GM12878 (cell line): Measurements from ENCODE around the gene CHRM5. TPM values are rescaled to one million over a fixed set of nuclear protein-coding genes. Genes with fewer than 3 reads are reported as not detected.

Source experiments
- ATAC-seq: fragments of 200-7000 bp; cut with Tn5 transposase; 3 replicates; pipeline ENCODE4 v1.9.1; 2020; ENCODE audit warnings: mild to moderate bottlenecking, moderate library complexity
- BruUV-seq: library from RNA; stranded (reverse); fragments of 400-500 nt; replicated peaks from 2 replicates; lab custom pipeline; 2021; lab: Mats Ljungman, UMichigan
- CTCF ChIA-PET: fragments of 300-600 bp; sonication (Branson Sonifier 250); formaldehyde crosslinking; extraction: SDS; loops from one replicate; lab custom pipeline; 2021; ENCODE audit warnings: inconsistent platforms; lab: Yijun Ruan, JAX
- POLR2A ChIA-PET: fragments of 350-600 bp; formaldehyde crosslinking; extraction: SDS; loops from one replicate; lab custom pipeline; 2021; ENCODE audit warnings: inconsistent platforms; lab: Charles Lee
- RAD21 ChIA-PET: fragments of 300-600 bp; sonication (Branson Sonifier 250); formaldehyde crosslinking; loops from one replicate; lab custom pipeline; 2023; ENCODE audit warnings: antibody characterized with exemption; ENCODE audit not compliant: unreplicated experiment; lab: Charles Lee
- SMC1A ChIA-PET: fragments of 300-600 bp; sonication (Branson Sonifier 250); formaldehyde crosslinking; loops from one replicate; lab custom pipeline; 2023; ENCODE audit not compliant: unreplicated experiment, uncharacterized antibody; lab: Charles Lee
- DNase-seq: peaks from one replicate; pipeline ENCODE4 v3.0.0-alpha.2; 2011; ENCODE audit warnings: low read depth, low spot score
- FAIRE-seq: peaks from 3 replicates; lab custom pipeline; 2011; peaks lifted over from hg19 to GRCh38; lab: Jason Lieb, UNC
- H2AFZ ChIP-seq: 2 replicates; pipeline ENCODE4 v1.6.0; 2011; ENCODE audit warnings: low read depth, low read length, control low read depth; ENCODE audit not compliant: control insufficient read depth
- H3K27ac ChIP-seq: 2 replicates; pipeline ENCODE4 v1.5.1; 2011; ENCODE audit warnings: control low read depth; ENCODE audit not compliant: control insufficient read depth, insufficient read depth
- H3K27me3 ChIP-seq, 2 experiments: replicated peaks in 1 of 2; 2 replicates each; pipeline versions ENCODE4 v1.6.0 to v1.6.1; 2011; ENCODE audit warnings: low read length in 1 of 2; ENCODE audit not compliant: control insufficient read depth in 2 of 2, insufficient read depth in 2 of 2
- H3K36me3 ChIP-seq, 2 experiments: 2 replicates each; pipeline ENCODE4 v1.5.1; 2011; ENCODE audit warnings: low read length in 1 of 2; ENCODE audit not compliant: control insufficient read depth in 2 of 2, insufficient read depth in 2 of 2
- H3K4me1 ChIP-seq: 2 replicates; pipeline ENCODE4 v1.6.1; 2011; ENCODE audit warnings: mild to moderate bottlenecking, low read length, moderate library complexity, mixed read lengths; ENCODE audit not compliant: control insufficient read depth, insufficient read depth
- H3K4me2 ChIP-seq: 2 replicates; pipeline ENCODE4 v1.6.0; 2011; ENCODE audit warnings: control low read depth; ENCODE audit not compliant: control insufficient read depth, insufficient read depth
- H3K4me3 ChIP-seq: fragments of 200-600 bp; sonication (generic); 2 replicates; pipeline ENCODE4 v1.5.1; 2016
- H3K79me2 ChIP-seq: 2 replicates; pipeline ENCODE4 v1.6.0; 2011; ENCODE audit warnings: low read length; ENCODE audit not compliant: control insufficient read depth, insufficient read depth
- H3K9ac ChIP-seq: 2 replicates; pipeline ENCODE4 v1.8.0; 2011; ENCODE audit warnings: low read length, control low read depth, mixed read lengths; ENCODE audit not compliant: control insufficient read depth, insufficient read depth
- H3K9me3 ChIP-seq: replicated peaks from 3 replicates; pipeline ENCODE4 v1.5.1; 2011; ENCODE audit warnings: mild to moderate bottlenecking, low read length; ENCODE audit not compliant: control insufficient read depth, insufficient read depth
- H4K20me1 ChIP-seq: 2 replicates; pipeline ENCODE4 v1.6.0; 2011; ENCODE audit not compliant: control insufficient read depth, insufficient read depth
- BHLHE40 ChIP-seq, 2 experiments: fragments of 450-650 bp in 1 of 2; IDR thresholded peaks; 2 replicates each; pipeline ENCODE4 v1.6.1; 2011 to 2017; ENCODE audit warnings: low read depth in 2 of 2, borderline replicate concordance in 1 of 2, improper control_type of control experiment in 1 of 2, low read length in 1 of 2, mild to moderate bottlenecking in 1 of 2
- BRCA1 ChIP-seq: IDR thresholded peaks from 2 replicates; pipeline ENCODE4 v1.6.1; 2011; ENCODE audit warnings: low read depth, low read length, improper control_type of control experiment
- FOS ChIP-seq: IDR thresholded peaks from 3 replicates; pipeline ENCODE4 v1.6.1; 2011; ENCODE audit warnings: borderline replicate concordance; ENCODE audit not compliant: insufficient read length; ENCODE audit errors: extremely low read depth
- MEF2B ChIP-seq: fragments of 450-650 bp; IDR thresholded peaks from 2 replicates; pipeline ENCODE4 v1.6.1; 2018; ENCODE audit warnings: mild to moderate bottlenecking, moderate library complexity; ENCODE audit not compliant: partially characterized antibody, poor library complexity, severe bottlenecking
- NFXL1 ChIP-seq: fragments of 450-650 bp; IDR thresholded peaks from 2 replicates; pipeline ENCODE4 v1.6.1; 2017; ENCODE audit warnings: antibody characterized with exemption, mild to moderate bottlenecking, borderline replicate concordance
- ZBED1 ChIP-seq: IDR thresholded peaks from 2 replicates; pipeline ENCODE4 v1.6.1; 2016; ENCODE audit warnings: borderline replicate concordance
- ZBTB11 ChIP-seq: fragments of 450-650 bp; formaldehyde crosslinking; IDR thresholded peaks from 2 replicates; pipeline ENCODE4 v1.5.0; 2022; ENCODE audit warnings: mild to moderate bottlenecking, missing genetic modification characterization
- ZNF24 ChIP-seq: fragments of 450-650 bp; IDR thresholded peaks from 2 replicates; pipeline ENCODE4 v1.6.1; 2017; ENCODE audit warnings: antibody characterized with exemption, mild to moderate bottlenecking
- ZNF274 ChIP-seq: IDR thresholded peaks from one replicate; pipeline ENCODE4 v1.8.0; 2011; ENCODE audit not compliant: insufficient read length, insufficient read depth
- WGBS: methylation state at CpG from one replicate; pipeline ENCODE4 v1.1.6; 2016; ENCODE audit warnings: low lambda C conversion rate; ENCODE audit not compliant: insufficient replicate concordance, insufficient coverage; ENCODE audit errors: missing lambda C conversion rate; 5-methylcytosine and 5-hydroxymethylcytosine counted together
- in situ Hi-C: fragments of 300-500 bp; cut with MboI; formaldehyde crosslinking; loops from 9 replicates; pipeline ENCODE4 v1.14.3; 2018; ENCODE audit warnings: mixed read lengths
- intact Hi-C: fragments of 100-400 bp; cut with micrococcal nuclease; formaldehyde crosslinking; loops from one replicate; pipeline ENCODE4 v1.14.2; 2022; ENCODE audit not compliant: unreplicated experiment
- polyA plus RNA-seq, 11 experiments: library from polyadenylated mRNA; depleted of rRNA in 4 of 11; unstranded in 6 of 11; stranded (reverse) in 5 of 11; fragments of >200 nt; fragmentation: Nextera tagmentation in 4 of 11; fragmentation: Illumina TruSeq in 1 of 11; extraction: Ambion mirVana in 4 of 11; extraction: Trizol in 1 of 11; gene quantifications; 1 replicate in 1 of 11; 2 replicates in 10 of 11; pipeline versions ENCODE4 v1.2.1 to v1.2.3, GENCODE V29; 2011 to 2016; ENCODE audit warnings: inconsistent platforms in 2 of 11, missing spikeins in 2 of 11, low read depth in 1 of 11
- total RNA-seq, 4 experiments: library from RNA; depleted of rRNA in 3 of 4; stranded (reverse); fragments of >200 nt in 3 of 4; fragmentation: Illumina TruSeq in 1 of 4; extraction: Trizol in 1 of 4; gene quantifications; 2 replicates each; pipeline versions ENCODE4 v1.2.1 to v1.2.3, GENCODE V29; 2013 to 2021
- TF ChIP-seq, protein P1 (sequence below), 3 experiments: IDR thresholded peaks in 2 of 3; conservative IDR thresholded peaks in 1 of 3; 2 replicates each; pipeline ENCODE4 v1.5.1; 2011; ENCODE audit warnings: low read depth in 3 of 3, low read length in 3 of 3, mild to moderate bottlenecking in 3 of 3, control low read depth in 2 of 3, moderate library complexity in 2 of 3, inconsistent platforms in 1 of 3, mixed read lengths in 1 of 3; ENCODE audit not compliant: control insufficient read depth in 2 of 3, insufficient read depth in 1 of 3; ENCODE audit errors: extremely low read depth in 1 of 3
- TF ChIP-seq, protein P2 (sequence below): fragments of 450-650 bp; IDR thresholded peaks from 2 replicates; pipeline ENCODE4 v1.6.1; 2017; ENCODE audit warnings: mild to moderate bottlenecking
- TF ChIP-seq, protein P3 (sequence below): IDR thresholded peaks from 2 replicates; pipeline ENCODE4 v1.6.1; 2011; ENCODE audit warnings: borderline replicate concordance, low read depth, mild to moderate bottlenecking, moderate library complexity, mixed read lengths, low read length; ENCODE audit not compliant: insufficient read depth; ENCODE audit errors: extremely low read length

Gene CHRM5
- total and polyA plus RNA-seq, 10 of the 15 experiments (the other 5 are each of a cell fraction or from before 2014, with no cell fraction given): 0.01 to 0.10 (median 0.04) TPM; not detected in 6

DNA sequence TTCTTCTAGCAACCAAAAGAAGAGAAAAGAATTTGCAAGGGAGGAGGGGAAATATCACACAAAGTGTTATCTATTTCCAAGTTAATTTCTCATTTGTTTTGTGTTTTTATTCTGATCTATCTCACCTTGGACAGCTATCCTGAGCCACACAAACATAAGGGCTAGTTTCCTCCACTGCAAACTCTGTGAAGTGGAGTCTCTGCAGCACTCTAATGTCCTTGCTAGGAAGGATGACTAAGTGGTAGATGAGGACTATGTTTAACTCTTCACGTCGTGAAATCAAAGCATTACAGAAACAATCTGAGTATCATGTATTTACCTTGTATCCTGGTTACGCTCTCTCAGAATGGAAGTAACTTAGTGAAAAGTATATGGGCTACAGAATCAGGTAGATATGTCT lies 33.9 kb upstream of the CHRM5 start (continued):
- TF ChIP-seq ZBTB11 (CRISPR knock-in tag): no peak
- no peak for TF ChIP-seq BRCA1
- no peak for TF ChIP-seq ZNF274
- TF ChIP-seq, protein P1, sequence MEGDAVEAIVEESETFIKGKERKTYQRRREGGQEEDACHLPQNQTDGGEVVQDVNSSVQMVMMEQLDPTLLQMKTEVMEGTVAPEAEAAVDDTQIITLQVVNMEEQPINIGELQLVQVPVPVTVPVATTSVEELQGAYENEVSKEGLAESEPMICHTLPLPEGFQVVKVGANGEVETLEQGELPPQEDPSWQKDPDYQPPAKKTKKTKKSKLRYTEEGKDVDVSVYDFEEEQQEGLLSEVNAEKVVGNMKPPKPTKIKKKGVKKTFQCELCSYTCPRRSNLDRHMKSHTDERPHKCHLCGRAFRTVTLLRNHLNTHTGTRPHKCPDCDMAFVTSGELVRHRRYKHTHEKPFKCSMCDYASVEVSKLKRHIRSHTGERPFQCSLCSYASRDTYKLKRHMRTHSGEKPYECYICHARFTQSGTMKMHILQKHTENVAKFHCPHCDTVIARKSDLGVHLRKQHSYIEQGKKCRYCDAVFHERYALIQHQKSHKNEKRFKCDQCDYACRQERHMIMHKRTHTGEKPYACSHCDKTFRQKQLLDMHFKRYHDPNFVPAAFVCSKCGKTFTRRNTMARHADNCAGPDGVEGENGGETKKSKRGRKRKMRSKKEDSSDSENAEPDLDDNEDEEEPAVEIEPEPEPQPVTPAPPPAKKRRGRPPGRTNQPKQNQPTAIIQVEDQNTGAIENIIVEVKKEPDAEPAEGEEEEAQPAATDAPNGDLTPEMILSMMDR (IDR thresholded peaks at IDR 0.05 in 2 of 3, conservative IDR thresholded peaks at IDR 0.05 in 1 of 3; ENCODE audit: control insufficient read depth in 2 of 3, extremely low read depth in 1 of 3, insufficient read depth in 1 of 3, low read depth in 3 of 3, low read length in 3 of 3): no peak
- TF ChIP-seq MEF2B: no peak
- TF ChIP-seq FOS: no peak

DNA sequence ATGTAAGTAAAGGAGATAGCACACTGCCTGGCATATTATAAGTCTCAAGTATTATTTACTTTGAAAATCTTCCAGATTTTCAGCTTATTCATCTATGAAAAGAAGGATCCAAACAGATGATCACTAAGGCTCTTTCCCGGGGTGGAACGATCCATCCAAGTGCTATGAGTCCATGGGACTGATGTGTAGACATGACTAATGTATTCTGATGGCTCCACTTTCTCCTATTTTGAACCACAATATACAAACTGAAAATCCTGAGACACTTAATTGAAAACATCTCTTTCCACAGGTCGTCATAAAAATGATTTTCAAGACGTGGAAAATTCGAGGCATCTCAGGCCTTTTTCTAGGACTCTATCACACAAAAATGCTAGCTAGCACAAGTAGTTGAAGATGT lies 33.4 kb upstream of the CHRM5 start:
- ChIA-PET POLR2A (no interaction called here), SMC1A (no interaction called here), RAD21 (no interaction called here), CTCF (no interaction called here)
- H3K9ac ChIP-seq: no peak overlapping the region
- H3K79me2 ChIP-seq: no peaks in the 10 kb centered on the region
- no TSS peak for BruUV-seq
- DNase-seq: no peak
- no peaks in the 10 kb centered on the region for H3K27me3 ChIP-seq
- H3K4me1 ChIP-seq: no peaks in the 10 kb centered on the region
- H2AFZ ChIP-seq: no peak overlapping the region
- in situ Hi-C loops: no loop called here
- H4K20me1 ChIP-seq: no peaks in the 10 kb centered on the region
- H3K36me3 ChIP-seq: no peaks in the 10 kb centered on the region
- H3K4me3 ChIP-seq: no peak overlapping the region
- H3K9me3 ChIP-seq: no peaks in the 10 kb centered on the region
- no peak for ATAC-seq
- intact Hi-C loops: no loop called here
- FAIRE-seq: no peak
- TF ChIP-seq BHLHE40 (IDR thresholded peaks at IDR 0.05; ENCODE audit: borderline replicate concordance in 1 of 2, low read depth in 2 of 2, low read length in 1 of 2) (no peak), ZNF24 (no peak), NFXL1 (no peak), ZBED1 (no peak)
- TF ChIP-seq, protein P2, sequence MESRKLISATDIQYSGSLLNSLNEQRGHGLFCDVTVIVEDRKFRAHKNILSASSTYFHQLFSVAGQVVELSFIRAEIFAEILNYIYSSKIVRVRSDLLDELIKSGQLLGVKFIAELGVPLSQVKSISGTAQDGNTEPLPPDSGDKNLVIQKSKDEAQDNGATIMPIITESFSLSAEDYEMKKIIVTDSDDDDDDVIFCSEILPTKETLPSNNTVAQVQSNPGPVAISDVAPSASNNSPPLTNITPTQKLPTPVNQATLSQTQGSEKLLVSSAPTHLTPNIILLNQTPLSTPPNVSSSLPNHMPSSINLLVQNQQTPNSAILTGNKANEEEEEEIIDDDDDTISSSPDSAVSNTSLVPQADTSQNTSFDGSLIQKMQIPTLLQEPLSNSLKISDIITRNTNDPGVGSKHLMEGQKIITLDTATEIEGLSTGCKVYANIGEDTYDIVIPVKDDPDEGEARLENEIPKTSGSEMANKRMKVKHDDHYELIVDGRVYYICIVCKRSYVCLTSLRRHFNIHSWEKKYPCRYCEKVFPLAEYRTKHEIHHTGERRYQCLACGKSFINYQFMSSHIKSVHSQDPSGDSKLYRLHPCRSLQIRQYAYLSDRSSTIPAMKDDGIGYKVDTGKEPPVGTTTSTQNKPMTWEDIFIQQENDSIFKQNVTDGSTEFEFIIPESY: no peak
- TF ChIP-seq, protein P3, sequence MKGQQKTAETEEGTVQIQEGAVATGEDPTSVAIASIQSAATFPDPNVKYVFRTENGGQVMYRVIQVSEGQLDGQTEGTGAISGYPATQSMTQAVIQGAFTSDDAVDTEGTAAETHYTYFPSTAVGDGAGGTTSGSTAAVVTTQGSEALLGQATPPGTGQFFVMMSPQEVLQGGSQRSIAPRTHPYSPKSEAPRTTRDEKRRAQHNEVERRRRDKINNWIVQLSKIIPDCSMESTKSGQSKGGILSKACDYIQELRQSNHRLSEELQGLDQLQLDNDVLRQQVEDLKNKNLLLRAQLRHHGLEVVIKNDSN: no peak
- 63% methylated on average over 5 of the region's 5 CpGs for WGBS
- no peak overlapping the region for H3K27ac ChIP-seq
- no peak overlapping the region for H3K4me2 ChIP-seq
